Adrenal gland (tissue), 12 donors: ENCODE data around the gene KMT2C. TPM values are rescaled to one million over a fixed set of nuclear protein-coding genes. Genes with fewer than 3 reads are reported as not detected.

Experiments used
- DNase-seq, 7 donors: peaks; one replicate each; pipeline ENCODE4 v3.0.0-alpha.2; 2019 to 2020
- H3K27ac ChIP-seq, 5 donors: fragments of 200-600 bp; sonication (generic) in 4 of 5; 1 replicate in 3 of 5; 2 replicates in 2 of 5; pipeline versions ENCODE4 v1.5.1 to v1.8.0; 2016 to 2020; ENCODE audit warnings: mild to moderate bottlenecking in 1 of 5
- H3K27me3 ChIP-seq: fragments of 200-600 bp; 2 replicates; pipeline ENCODE4 v1.8.0; 2021
- H3K36me3 ChIP-seq, 2 donors: fragments of 200-600 bp; replicated peaks in 1 of 2; 1 replicate in 1 of 2; 2 replicates in 1 of 2; pipeline versions ENCODE4 v1.5.1 to v1.8.0; 2018 to 2022
- H3K4me1 ChIP-seq, 2 donors: fragments of 200-600 bp; replicated peaks in 1 of 2; 1 replicate in 1 of 2; 2 replicates in 1 of 2; pipeline versions ENCODE4 v1.5.1 to v1.8.0; 2018 to 2021
- H3K4me3 ChIP-seq, 4 donors: fragments of 200-600 bp; sonication (generic) in 3 of 4; one replicate each; pipeline ENCODE4 v1.5.1; 2016 to 2018
- H3K9me3 ChIP-seq, 3 donors: fragments of 200-600 bp; sonication (generic) in 1 of 3; replicated peaks in 1 of 3; 1 replicate in 2 of 3; 2 replicates in 1 of 3; pipeline versions ENCODE4 v1.5.1 to v1.8.0; 2016 to 2021
- CTCF ChIP-seq, 6 experiments: fragments of 450-650 bp in 4 of 6; fragments of 200-600 bp in 2 of 6; sonication (generic) in 1 of 6; IDR thresholded peaks; 1 replicate in 5 of 6; 2 replicates in 1 of 6; pipeline versions ENCODE4 v1.5.1 to v1.8.0; 2016 to 2021; ENCODE audit warnings: antibody characterized with exemption in 6 of 6, mild to moderate bottlenecking in 2 of 6, moderate library complexity in 1 of 6
- POLR2A ChIP-seq, 2 donors: fragments of 450-650 bp; IDR thresholded peaks; one replicate each; pipeline ENCODE4 v1.6.1; 2017; ENCODE audit warnings: antibody characterized with exemption in 2 of 2, mild to moderate bottlenecking in 2 of 2, moderate library complexity in 1 of 2
- WGBS, 4 donors: extraction: QIAGEN DNeasy Blood & Tissue Kit in 2 of 4; methylation state at CpG; one replicate each; pipeline versions ENCODE4 v1.1.5 to v1.1.7; 2013 to 2017; 5-methylcytosine and 5-hydroxymethylcytosine counted together
- intact Hi-C, 2 donors: fragments of 100-400 bp; cut with DNase I; formaldehyde crosslinking; loops; one replicate each; pipeline versions ENCODE4 v1.14.1 to v1.15.0; 2022 to 2023
- polyA plus RNA-seq, 3 donors: library from polyadenylated mRNA; stranded (reverse); fragments of 200-250 nt in 2 of 3; fragments of 350-450 nt in 1 of 3; fragmentation: Illumina TruSeq in 1 of 3; extraction: RNeasy Lipid Tissue Mini Kit (QIAGEN cat#74804) in 1 of 3; gene quantifications; one replicate each; pipeline ENCODE4 v1.2.3, GENCODE V29; 2013 to 2014
- total RNA-seq, 9 donors: library from RNA; depleted of rRNA in 4 of 9; stranded (reverse); fragments of >200 nt in 4 of 9; fragments of 120-200 nt in 1 of 9; fragmentation: NEBNext Ultra II Directional in 1 of 9; extraction: Animal tissue kit (Norgen Biotek cat#: 25700) in 1 of 9; gene quantifications; one replicate each; pipeline versions ENCODE4 v1.1.0 to v1.2.4, GENCODE V29; 2013 to 2023
- donor health status: healthy with polysubstance abuse.
- donor health status: Bipolar disorder and iron deficiency.
- donor health status: DM: yes; HTN: yes; CAD: no.
- donor health status: DM: no; HTN: no; CAD: no.
- donor health status: DM: no; HTN: no; CAD: no.
- donor health status: DM: yes; HTN: yes; CAD: no.

Gene KMT2C
- total and polyA plus RNA-seq, 12 donors = 6.9 to 105 (median 55.6) TPM

GRCh38 chr7:152177681-152178404, 258.0 kb downstream of the KMT2C start:
- Histone ChIP-seq H3K27me3 (no peaks in the 10 kb centered on the region), H3K27ac (no peak overlapping the region), H3K4me3 (no peak overlapping the region), H3K4me1 (no peaks in the 10 kb centered on the region), H3K36me3 (peaks cover 0 to 63% of the 10 kb centered on the region in 2 donors), H3K9me3 (no peaks in the 10 kb centered on the region)
- intact Hi-C loops = no loop called here
- no peak for TF ChIP-seq POLR2A (IDR thresholded peaks at IDR 0.05)
- TF ChIP-seq CTCF (IDR thresholded peaks at IDR 0.05) = no peak
- DNase-seq = no peak
- 91 to 95% (median 93%) methylated on average over 7 of the region's 7 CpGs for WGBS, 4 donors

- Histone ChIP-seq H3K4me1 (no peaks in the 10 kb centered on the region), H3K9me3 (no peaks in the 10 kb centered on the region), H3K27ac (no peak overlapping the region), H3K36me3 (peaks cover 0 to 54% of the 10 kb centered on the region in 2 donors), H3K4me3 (no peak overlapping the region), H3K27me3 (no peaks in the 10 kb centered on the region)
- TF ChIP-seq CTCF (IDR thresholded peaks at IDR 0.05) (no peak), POLR2A (IDR thresholded peaks at IDR 0.05) (no peak)
- DNase-seq = no peak
- 90 to 92% (median 91%) methylated on average over 2 of the region's 2 CpGs for WGBS, 4 donors
- intact Hi-C loops = no loop called here
Measured at GRCh38 chr7:152176797-152177196, 259.0 kb downstream of the KMT2C start.

- WGBS, 4 donors = 90 to 95% (median 92%) methylated on average over 5 of the region's 5 CpGs
- intact Hi-C loops = no loop called here
Measured at GRCh38 chr7:152173372-152174070, 262.3 kb downstream of the KMT2C start.

More at GRCh38 chr7:152173372-152174070, 262.3 kb downstream of the KMT2C start:
- peaks cover 0 to 54% of the 10 kb centered on the region in 2 donors for H3K36me3 ChIP-seq
- no peak for DNase-seq
- TF ChIP-seq POLR2A (IDR thresholded peaks at IDR 0.05) = no peak
- no peak for TF ChIP-seq CTCF (IDR thresholded peaks at IDR 0.05)
- H3K27ac ChIP-seq = no peak overlapping the region
- no peaks in the 10 kb centered on the region for H3K27me3 ChIP-seq
- H3K9me3 ChIP-seq = no peaks in the 10 kb centered on the region
- H3K4me1 ChIP-seq = no peaks in the 10 kb centered on the region
- no peak overlapping the region for H3K4me3 ChIP-seq
